Keratinocyte (primary cell): ENCODE data around the gene GKN1.

Experiments used
- EZH2 ChIP-seq: IDR thresholded peaks from one replicate; pipeline ENCODE4 v1.6.1; 2012; ENCODE audit warnings: inconsistent platforms, mild to moderate bottlenecking, low read length, moderate library complexity
- TF ChIP-seq, protein P1 (sequence below), 3 experiments: IDR thresholded peaks in 1 of 3; conservative IDR thresholded peaks in 1 of 3; optimal IDR thresholded peaks in 1 of 3; 2 replicates in 2 of 3; 3 replicates in 1 of 3; pipeline versions ENCODE3 to v1.5.1; 2011; ENCODE audit warnings: low read length in 3 of 3, mild to moderate bottlenecking in 3 of 3, moderate library complexity in 2 of 3, control low read depth in 1 of 3, inconsistent platforms in 1 of 3; ENCODE audit not compliant: insufficient read depth in 2 of 3; ENCODE audit errors: extremely low read depth in 1 of 3

DNA sequence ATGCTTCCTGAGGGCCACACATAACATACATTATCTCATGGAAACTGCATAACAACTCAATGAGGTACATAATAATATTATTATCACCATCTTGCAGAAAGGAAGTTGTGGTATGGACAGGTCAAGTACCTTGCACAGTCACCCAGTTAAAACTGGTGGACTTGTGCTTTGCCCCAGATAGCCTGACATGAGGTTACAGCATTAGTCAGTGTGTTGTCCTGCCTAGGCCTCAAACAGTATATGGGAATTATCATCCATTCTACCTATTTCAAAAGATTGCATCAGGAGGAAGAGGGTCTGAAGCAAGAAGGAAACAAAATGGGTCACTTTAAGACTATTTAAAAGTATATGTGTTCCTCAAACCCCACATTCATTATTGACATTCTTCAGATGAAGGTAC is 33.2 kb downstream of the GKN1 start:
- TF ChIP-seq EZH2, result no peak
- TF ChIP-seq, protein P1, sequence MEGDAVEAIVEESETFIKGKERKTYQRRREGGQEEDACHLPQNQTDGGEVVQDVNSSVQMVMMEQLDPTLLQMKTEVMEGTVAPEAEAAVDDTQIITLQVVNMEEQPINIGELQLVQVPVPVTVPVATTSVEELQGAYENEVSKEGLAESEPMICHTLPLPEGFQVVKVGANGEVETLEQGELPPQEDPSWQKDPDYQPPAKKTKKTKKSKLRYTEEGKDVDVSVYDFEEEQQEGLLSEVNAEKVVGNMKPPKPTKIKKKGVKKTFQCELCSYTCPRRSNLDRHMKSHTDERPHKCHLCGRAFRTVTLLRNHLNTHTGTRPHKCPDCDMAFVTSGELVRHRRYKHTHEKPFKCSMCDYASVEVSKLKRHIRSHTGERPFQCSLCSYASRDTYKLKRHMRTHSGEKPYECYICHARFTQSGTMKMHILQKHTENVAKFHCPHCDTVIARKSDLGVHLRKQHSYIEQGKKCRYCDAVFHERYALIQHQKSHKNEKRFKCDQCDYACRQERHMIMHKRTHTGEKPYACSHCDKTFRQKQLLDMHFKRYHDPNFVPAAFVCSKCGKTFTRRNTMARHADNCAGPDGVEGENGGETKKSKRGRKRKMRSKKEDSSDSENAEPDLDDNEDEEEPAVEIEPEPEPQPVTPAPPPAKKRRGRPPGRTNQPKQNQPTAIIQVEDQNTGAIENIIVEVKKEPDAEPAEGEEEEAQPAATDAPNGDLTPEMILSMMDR (optimal IDR thresholded peaks at IDR 0.05 in 1 of 3, IDR thresholded peaks at IDR 0.05 in 1 of 3, conservative IDR thresholded peaks at IDR 0.05 in 1 of 3; ENCODE audit: extremely low read depth in 1 of 3, insufficient read depth in 2 of 3, low read length in 3 of 3), result no peak
